ENCODE measurements around the gene ARSG. TPM values are rescaled to one million over a fixed set of nuclear protein-coding genes. Genes with fewer than 3 reads are reported as not detected.

The ARSG gene
- total and polyA plus RNA-seq, 9 of the 15 experiments (the other 6 are each of a cell fraction or from before 2014, with no cell fraction given), result 1.0 to 5.6 (median 1.8) TPM

DNA sequence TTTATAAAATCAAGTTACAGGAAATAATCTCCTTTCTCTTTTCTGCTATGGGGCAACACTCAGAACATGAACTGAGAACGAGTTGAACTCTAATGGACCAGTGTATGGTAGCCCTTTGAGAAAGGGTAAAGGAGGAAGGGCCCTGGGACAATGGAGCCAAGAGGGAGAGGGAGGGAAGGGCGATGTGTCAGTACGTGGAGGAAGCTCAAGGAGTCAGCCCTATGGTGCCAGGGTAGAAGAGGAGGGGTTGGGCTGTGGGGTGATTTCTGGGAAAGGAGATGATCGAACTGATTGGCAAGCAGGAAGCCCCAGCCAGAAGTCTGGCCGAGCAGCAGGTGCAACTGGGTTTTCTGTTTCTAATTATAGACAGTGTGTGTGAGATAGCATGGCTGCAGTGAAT lies 170.3 kb downstream of the ARSG start (continued):
- TF ChIP-seq CHAMP1 (IDR thresholded peaks at IDR 0.05), result no peak
- no peak for TF ChIP-seq CC2D1A (IDR thresholded peaks at IDR 0.05)
- TF ChIP-seq BRD9 (IDR thresholded peaks at IDR 0.05; ENCODE audit: low read depth, partially characterized antibody), result peak; percentile 51
- TF ChIP-seq BRD4 (IDR thresholded peaks at IDR 0.05), result no peak
- TF ChIP-seq ZNF12 (CRISPR knock-in tag; IDR thresholded peaks at IDR 0.05), result no peak
- no peak for TF ChIP-seq ARID3A (IDR thresholded peaks at IDR 0.05; ENCODE audit: borderline replicate concordance, low read depth, low read length)
- TF ChIP-seq ZNF644 (tag; IDR thresholded peaks at IDR 0.05; ENCODE audit: low read depth), result 0 out of 2 replicates have a peak, but pooled peaks have one; percentile 41
- no peak for TF ChIP-seq HNRNPL (IDR thresholded peaks at IDR 0.05; ENCODE audit: low read depth, low read length)
- TF ChIP-seq, protein P1, sequence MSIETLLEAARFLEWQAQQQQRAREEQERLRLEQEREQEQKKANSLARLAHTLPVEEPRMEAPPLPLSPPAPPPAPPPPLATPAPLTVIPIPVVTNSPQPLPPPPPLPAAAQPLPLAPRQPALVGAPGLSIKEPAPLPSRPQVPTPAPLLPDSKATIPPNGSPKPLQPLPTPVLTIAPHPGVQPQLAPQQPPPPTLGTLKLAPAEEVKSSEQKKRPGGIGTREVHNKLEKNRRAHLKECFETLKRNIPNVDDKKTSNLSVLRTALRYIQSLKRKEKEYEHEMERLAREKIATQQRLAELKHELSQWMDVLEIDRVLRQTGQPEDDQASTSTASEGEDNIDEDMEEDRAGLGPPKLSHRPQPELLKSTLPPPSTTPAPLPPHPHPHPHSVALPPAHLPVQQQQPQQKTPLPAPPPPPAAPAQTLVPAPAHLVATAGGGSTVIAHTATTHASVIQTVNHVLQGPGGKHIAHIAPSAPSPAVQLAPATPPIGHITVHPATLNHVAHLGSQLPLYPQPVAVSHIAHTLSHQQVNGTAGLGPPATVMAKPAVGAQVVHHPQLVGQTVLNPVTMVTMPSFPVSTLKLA (conservative IDR thresholded peaks at IDR 0.05), result no peak
- TF ChIP-seq FOSL1 (tag; conservative IDR thresholded peaks at IDR 0.05), result 0 out of 2 replicates have a peak, but pooled peaks have one; percentile 20
- no peak for TF ChIP-seq SRSF1 (IDR thresholded peaks at IDR 0.05; ENCODE audit: low read depth, low read length)
- TF ChIP-seq IRF2 (CRISPR knock-in tag; IDR thresholded peaks at IDR 0.05), result no peak
- TF ChIP-seq XRCC5 (IDR thresholded peaks at IDR 0.05; ENCODE audit: low read depth, low read length), result no peak
- TF ChIP-seq ZNF449 (CRISPR knock-in tag; IDR thresholded peaks at IDR 0.05), result peak; percentile 29; the same call in 1 of the 2 replicates
- TF ChIP-seq, protein P2, sequence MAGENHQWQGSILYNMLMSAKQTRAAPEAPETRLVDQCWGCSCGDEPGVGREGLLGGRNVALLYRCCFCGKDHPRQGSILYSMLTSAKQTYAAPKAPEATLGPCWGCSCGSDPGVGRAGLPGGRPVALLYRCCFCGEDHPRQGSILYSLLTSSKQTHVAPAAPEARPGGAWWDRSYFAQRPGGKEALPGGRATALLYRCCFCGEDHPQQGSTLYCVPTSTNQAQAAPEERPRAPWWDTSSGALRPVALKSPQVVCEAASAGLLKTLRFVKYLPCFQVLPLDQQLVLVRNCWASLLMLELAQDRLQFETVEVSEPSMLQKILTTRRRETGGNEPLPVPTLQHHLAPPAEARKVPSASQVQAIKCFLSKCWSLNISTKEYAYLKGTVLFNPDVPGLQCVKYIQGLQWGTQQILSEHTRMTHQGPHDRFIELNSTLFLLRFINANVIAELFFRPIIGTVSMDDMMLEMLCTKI (IDR thresholded peaks at IDR 0.05; ENCODE audit: partially characterized antibody), result no peak
- TF ChIP-seq ZNF143 (CRISPR knock-in tag; IDR thresholded peaks at IDR 0.05), result no peak
- TF ChIP-seq ZBTB7A (IDR thresholded peaks at IDR 0.05; ENCODE audit: borderline replicate concordance, control insufficient read depth, low read depth, low read length), result no peak
- no peak for TF ChIP-seq IRF1 (CRISPR knock-in tag; IDR thresholded peaks at IDR 0.05; ENCODE audit: borderline replicate concordance)
